GM21529 (cell line): ENCODE results near the gene PRRT1B.

Experiments
- ATAC-seq: cut with Tn5 transposase; IDR thresholded peaks from one replicate; pipeline ENCODE4 v1.9.1; 2021; ENCODE audit not compliant: unreplicated experiment

The PRRT1B gene

DNA sequence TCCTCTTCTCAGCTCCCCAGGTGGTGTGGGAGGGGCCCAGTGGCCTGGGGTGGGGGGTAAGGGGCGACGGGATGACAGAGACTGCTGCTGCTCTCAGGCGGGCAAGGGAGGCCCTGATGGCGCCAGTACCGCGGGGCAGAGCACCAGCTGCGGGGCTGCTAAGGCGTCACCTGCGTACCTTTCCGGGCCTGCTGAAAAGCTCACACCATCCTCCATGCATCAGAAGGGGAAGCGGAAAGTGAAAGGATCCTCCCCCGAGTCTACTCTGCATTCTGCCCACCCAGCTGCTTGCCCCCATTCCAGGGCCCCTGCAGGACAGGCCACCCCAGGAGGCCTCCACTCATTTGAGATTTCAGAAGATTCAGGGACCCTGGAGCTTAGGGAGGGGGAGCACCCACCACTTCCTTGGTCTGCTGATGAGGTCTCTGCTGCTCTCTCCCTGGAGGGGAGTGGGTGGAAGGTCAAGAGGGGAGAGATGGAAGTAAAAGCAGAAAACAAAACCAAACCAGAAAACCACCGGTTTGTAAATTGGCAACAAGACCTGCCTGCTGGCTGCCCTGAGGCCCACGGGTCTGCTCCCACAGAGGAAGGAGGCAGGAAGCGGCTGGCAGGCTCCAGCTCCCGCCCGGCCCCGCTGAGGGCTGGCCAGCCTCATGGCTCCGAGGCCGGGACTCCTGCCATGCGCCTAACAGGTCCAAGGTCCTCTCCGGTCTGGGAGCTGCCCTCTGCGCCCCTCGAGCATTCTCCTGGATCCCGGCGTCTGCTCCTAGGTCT is 33.6 kb downstream of the PRRT1B start:
- peak; percentile 59 for ATAC-seq

DNA sequence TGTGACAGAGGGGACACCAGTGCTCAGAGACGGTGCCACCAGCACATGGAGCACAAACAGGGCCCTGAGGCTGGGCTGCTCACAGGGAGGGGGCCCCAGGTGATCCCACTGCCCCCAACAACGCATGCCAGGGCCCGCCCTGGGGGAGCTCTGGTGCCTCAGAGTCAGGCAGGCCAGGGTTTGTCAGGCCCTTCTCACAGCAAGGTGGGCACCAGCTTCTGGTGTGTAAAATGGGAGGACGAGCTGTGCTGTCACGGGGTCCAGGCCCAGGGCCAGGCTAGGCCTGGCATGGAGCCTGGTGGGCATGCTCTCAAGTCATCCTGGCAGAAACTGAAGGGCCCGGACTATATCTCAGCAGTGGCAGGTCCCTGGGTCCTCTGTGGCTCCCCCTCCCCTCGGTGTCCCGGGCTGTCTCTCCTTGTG is 34.5 kb downstream of the PRRT1B start:
- no peak for ATAC-seq

- ATAC-seq: no peak
These were observed 35.0 kb downstream of the PRRT1B start for GRCh38 chr9:131580358-131580757.

GRCh38 chr9:131582056-131582455 is 36.7 kb downstream of the PRRT1B start:
- no peak for ATAC-seq

DNA sequence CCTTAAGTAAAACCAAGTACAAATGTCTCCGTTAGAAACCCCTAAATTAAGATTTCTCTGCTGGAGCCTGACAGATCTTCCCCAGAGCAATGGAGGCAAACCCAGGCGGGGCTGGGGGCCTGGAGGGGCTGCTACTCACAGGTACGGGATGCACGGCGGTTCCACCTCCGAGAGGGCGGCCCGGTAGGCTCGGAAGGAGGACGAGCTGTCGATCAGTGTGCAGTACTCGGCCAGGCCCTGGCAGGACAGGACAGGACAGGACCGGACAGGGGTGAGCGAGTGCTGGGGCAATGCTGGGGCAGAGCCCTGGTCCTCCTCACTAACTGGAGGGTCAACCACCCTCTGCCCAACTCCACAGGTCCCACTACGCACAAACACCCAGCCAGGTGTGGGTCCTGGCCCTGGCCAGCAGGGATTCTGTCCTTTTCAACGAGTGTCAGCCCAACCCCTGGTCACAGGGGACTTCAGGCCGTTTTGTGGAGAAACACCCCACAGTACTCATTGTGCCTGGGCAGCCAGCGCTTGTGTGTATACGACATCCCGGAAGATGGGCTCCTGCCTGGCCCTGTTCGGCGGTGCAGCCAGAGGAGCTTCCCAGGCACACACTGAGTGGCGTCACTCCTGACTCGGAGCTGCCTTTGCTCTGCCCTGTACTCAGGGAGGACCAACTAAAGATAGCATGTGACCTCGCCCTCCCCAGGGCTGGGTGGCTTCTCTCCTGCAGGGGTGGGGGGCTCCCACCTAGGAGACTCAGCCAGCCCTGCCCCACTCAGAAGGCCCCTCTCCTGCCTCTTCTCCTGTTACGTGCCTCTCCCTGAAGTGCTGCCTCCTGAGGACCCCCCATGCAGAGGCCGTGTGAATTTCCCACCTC is 37.4 kb downstream of the PRRT1B start:
- ATAC-seq: no peak

DNA sequence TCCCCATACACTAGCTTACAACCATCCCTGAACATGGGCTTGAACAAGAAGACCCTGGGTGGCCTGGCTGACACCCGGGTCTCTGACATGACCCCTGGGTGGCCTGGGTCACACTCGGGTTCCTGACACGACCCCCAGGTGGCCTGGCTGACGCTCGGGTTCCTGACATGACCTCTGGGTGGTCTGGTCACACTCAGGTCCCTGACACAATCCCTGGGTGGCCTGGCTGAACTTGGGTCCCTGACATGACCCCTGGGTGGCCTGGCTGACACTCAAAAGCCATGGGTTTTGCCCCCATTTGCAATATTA is 38.0 kb downstream of the PRRT1B start:
- ATAC-seq: no peak

DNA sequence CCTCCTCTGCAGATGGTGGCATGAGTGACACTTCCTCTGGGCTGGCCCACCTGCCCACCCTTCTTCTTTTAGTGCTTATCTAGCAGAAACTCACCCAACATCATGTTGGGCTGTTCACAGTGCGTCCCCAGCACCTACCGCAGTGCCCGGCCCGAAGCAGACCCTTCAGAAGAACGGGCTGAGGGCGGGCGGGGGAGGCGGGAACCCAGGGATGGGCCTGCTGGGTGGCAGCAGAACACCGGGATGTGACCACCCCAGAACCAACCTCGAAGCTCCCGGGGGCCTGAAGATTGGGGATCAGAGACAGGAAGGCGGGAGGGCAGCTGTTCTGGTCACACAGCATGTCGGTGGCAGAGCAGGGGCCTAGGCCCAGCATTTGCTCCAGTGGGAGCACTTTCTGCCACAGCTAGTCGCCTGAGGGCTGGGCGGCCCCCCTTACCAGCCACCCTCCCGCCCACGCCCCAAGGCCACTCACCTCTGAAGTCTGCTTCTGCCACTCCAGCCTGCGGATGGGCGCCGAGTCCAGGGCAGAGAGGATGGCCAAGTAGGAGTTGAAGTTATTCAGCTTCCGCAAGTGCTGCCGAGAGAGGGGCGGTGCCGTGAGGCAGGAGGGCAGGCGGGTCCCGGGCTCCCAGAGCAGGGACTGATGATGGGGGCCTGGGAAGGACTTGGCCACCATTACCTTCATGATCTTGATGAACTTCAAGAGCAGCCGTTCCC is 38.7 kb downstream of the PRRT1B start:
- ATAC-seq: no peak

DNA sequence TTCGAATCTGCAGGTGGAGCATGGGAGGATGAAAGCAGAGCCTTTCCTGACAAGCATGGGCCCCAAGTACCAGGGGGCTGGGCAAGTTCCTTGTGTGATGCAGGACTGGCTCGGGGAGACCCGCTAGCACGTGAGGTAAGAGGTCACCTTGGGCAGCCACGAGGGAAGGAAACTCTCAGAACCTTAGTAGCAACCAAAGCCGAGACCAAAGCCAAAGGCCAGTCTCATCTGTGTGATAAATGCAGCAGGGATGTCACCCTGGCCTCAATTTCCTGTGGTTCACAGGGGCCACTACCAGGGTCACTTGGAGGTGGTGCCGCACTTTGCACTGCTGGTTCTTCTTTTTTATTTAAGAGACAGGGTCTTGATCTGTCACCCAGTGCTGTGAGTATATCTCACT is 39.5 kb downstream of the PRRT1B start:
- no peak for ATAC-seq

DNA sequence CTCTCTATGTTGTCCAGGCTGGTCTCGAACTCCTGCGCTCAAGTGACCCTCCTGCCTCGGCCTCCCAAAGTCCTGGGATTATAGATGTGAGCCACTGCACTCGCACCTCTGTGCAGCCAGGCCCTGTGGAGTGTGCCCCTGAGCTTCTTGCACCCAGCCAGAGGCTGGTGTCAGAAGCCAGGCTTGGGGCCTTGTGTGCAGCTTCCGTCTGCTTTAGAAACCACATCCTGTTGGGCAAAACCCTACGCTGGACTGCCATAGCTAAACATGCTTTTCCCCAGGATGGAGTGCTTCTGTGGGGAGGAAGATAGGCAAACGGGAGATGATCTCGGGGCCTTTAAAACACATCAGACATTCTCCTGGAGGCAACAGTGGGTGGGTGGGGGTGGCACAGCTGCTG is 40.1 kb downstream of the PRRT1B start:
- ATAC-seq: no peak

DNA sequence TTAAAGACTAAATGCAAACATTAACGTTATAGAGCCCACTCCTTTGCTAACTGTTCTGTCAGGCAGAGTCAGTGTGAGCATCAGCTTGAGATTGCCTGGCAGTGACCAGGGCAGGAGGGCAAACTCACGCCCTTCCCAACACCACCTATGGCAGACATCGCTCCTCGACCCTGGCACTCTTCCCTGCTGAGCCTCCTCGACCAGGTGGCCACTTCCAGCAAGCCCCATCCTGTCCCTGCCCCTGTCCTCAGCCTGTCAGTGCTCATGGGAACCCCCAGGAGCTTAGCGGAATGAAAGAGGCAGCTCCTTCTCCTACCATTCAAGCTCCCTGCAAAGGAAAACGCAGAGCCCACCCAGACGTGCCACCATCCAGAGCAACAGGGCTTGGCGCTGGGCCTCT is 42.0 kb downstream of the PRRT1B start:
- no peak for ATAC-seq

- no peak for ATAC-seq
These were observed 42.6 kb downstream of the PRRT1B start for GRCh38 chr9:131587906-131588305.

DNA sequence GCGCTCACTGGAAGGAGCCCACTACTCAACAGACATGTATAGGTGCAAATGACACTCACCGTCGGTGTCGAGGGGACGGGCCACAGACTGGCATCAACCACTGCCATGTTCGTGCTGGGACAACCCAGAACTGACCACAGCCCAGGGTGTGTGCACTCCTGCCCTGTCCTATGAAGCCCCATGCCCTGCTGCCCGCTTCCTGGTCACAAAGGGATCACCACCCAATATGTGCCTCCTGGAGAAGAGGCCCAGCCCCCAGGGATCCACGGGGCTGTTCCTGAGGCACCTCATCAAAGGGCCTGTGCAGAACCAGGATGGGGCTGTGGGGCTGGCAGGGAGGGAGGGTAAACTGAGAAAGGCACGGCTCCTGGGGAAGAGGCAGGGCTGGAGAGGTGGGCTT is 43.1 kb downstream of the PRRT1B start:
- ATAC-seq: no peak

- no peak for ATAC-seq
These were observed 43.9 kb downstream of the PRRT1B start for GRCh38 chr9:131589124-131589711.

- ATAC-seq: no peak
These were observed 44.7 kb downstream of the PRRT1B start for GRCh38 chr9:131589993-131590392.

GRCh38 chr9:131590449-131590848 is 45.1 kb downstream of the PRRT1B start:
- ATAC-seq: no peak

DNA sequence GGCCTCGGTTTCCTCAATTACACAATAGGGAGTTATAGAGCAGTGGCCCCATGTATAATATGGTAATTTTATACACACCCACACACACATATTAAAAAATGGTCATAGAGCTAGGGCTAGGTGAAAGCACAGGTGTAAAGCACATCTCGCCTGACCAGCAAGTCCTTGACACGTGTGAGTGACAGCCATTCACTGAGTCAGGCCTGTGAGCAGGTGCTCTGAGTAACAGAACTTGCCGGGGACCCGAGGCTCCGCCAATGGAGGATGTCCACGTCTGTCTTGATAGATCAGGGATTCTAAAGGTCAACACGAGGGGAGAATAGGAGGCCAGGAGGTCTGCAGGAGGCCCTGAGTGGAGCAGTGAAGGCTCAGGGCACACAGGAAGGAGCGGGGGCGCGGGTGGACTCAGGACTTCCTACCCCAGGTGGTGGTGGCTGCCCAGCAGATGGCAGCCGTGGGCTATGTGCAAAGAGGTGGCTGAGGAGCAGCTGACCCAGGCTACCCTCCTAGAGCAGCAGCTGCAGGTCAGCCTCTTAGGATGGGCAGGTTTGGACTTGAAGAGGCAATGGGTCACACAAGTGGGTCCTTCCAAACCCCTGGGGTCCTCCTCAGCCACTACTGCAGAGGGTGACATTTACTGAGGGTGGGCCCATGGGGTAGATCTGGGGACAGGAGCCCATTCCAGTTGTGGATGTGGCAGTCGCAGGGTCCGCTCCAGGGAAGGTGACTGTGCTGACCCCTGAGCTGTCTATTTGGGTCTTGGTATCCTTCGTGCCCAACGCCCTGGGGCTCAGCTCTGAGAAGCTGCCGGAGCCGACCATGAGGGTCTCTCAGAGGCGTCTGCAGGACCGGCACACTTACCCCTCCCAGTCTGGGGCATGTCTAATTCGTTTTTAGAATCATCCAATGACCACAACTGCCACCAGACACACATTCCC is 45.9 kb downstream of the PRRT1B start:
- no peak for ATAC-seq

- ATAC-seq: no peak
These were observed 46.5 kb downstream of the PRRT1B start for GRCh38 chr9:131591845-131592208.

- ATAC-seq: no peak
These were observed 47.9 kb downstream of the PRRT1B start for GRCh38 chr9:131593091-131593820.

DNA sequence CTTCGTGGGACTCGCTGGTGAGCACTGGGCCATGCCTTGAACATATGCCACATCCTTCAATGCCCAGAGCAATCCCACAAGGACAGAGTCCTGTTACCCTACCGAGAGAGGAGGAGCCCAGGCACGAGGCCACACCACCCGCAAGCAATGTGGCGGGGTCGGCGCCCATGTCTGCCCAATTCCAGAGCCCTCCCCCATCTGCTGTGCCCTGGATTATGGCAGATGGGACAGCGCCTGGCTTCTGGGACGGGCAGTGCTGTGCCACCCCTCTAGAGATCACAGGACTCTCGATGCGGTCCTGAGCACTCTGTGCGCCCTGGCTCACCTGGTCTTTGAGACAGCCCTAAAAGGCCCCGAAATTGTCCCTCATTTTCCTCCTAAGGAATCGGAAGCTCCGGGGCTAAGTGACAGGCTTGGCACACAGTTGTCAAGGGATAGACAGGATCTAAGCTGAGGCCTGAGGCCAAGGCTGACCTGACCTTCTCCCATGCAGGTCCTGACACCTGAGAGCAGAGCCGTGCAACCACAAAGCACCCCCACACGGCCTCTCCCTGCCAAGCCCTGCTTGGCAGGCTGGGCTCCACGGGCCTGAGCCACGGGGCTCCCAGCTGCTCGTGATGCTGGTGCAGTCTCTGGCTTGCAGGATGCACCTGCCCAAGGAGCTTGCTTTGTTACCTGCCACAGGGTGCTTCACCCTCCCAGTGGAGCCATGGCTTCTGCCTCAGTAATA is 48.8 kb downstream of the PRRT1B start:
- ATAC-seq: no peak
